ENCODE measurements around the gene DCST1.
A peak's percentile ranks its signal among the peaks of the same experiment; 100 is the strongest.

The DCST1 gene

GRCh38 chr1:155012776-155013602 lies 20.6 kb upstream of the DCST1 start:
- DNase-seq (ENCODE audit: low read depth in 2 of 2), result no peak

- no peak for DNase-seq (ENCODE audit: low read depth in 2 of 2)
Measured at GRCh38 chr1:155013632-155014031, 20.0 kb upstream of the DCST1 start.

- DNase-seq (ENCODE audit: low read depth in 2 of 2), result no peak
Measured at GRCh38 chr1:155014709-155015508, 18.7 kb upstream of the DCST1 start.

GRCh38 chr1:155015527-155016230 lies 17.9 kb upstream of the DCST1 start:
- DNase-seq (ENCODE audit: low read depth in 2 of 2), result no peak

GRCh38 chr1:155016231-155016831 lies 17.3 kb upstream of the DCST1 start:
- no peak for DNase-seq (ENCODE audit: low read depth in 2 of 2)

- DNase-seq (ENCODE audit: low read depth in 2 of 2), result peak; percentile 89 to 91
Measured at GRCh38 chr1:155017041-155017945, 16.3 kb upstream of the DCST1 start.

GRCh38 chr1:155017946-155018316 lies 15.7 kb upstream of the DCST1 start:
- no peak for DNase-seq (ENCODE audit: low read depth in 2 of 2)

GRCh38 chr1:155018617-155019348 lies 14.8 kb upstream of the DCST1 start:
- DNase-seq (ENCODE audit: low read depth in 2 of 2), result no peak

- no peak for DNase-seq (ENCODE audit: low read depth in 2 of 2)
Measured at GRCh38 chr1:155019377-155020245, 14.0 kb upstream of the DCST1 start.

- DNase-seq (ENCODE audit: low read depth in 2 of 2), result no peak
Measured at GRCh38 chr1:155022136-155022926, 11.3 kb upstream of the DCST1 start.

- no peak for DNase-seq (ENCODE audit: low read depth in 2 of 2)
Measured at GRCh38 chr1:155022927-155023236, 10.7 kb upstream of the DCST1 start.

GRCh38 chr1:155023627-155024026 lies 10.0 kb upstream of the DCST1 start:
- DNase-seq (ENCODE audit: low read depth in 2 of 2), result no peak

GRCh38 chr1:155024315-155024714 lies 9.3 kb upstream of the DCST1 start:
- no peak for DNase-seq (ENCODE audit: low read depth in 2 of 2)

GRCh38 chr1:155026154-155026553 lies 7.5 kb upstream of the DCST1 start:
- no peak for DNase-seq (ENCODE audit: low read depth in 2 of 2)

GRCh38 chr1:155026588-155026987 lies 7.0 kb upstream of the DCST1 start:
- no peak for DNase-seq (ENCODE audit: low read depth in 2 of 2)

GRCh38 chr1:155029513-155030242 lies 3.9 kb upstream of the DCST1 start:
- no peak for DNase-seq (ENCODE audit: low read depth in 2 of 2)

GRCh38 chr1:155030243-155030795 lies 3.3 kb upstream of the DCST1 start:
- DNase-seq (ENCODE audit: low read depth in 2 of 2), result no peak

- DNase-seq (ENCODE audit: low read depth in 2 of 2), result no peak
Measured at GRCh38 chr1:155030899-155031298, 2.7 kb upstream of the DCST1 start.

Measured in stimulated activated CD4-positive, alpha-beta T cell treated with anti-CD3 and anti-CD28 coated beads, Interleukin-1b, Interleukin-23, amount 100 ng/mL, for 4 hours (primary cell).